Loucy (cell line): ENCODE results near the gene TRIM41.

Experiments
- H2AFZ ChIP-seq: fragments of 200-600 bp; sonication (generic); 2 replicates; pipeline ENCODE4 v1.6.0; 2016; ENCODE audit warnings: antibody characterized with exemption, mild to moderate bottlenecking, low read length, moderate library complexity
- H3F3A ChIP-seq: fragments of 200-600 bp; 2 replicates; pipeline ENCODE4 v1.6.0; 2016; ENCODE audit warnings: antibody characterized with exemption, low read depth, mild to moderate bottlenecking
- H3K27me3 ChIP-seq: fragments of 200-600 bp; sonication (generic); 2 replicates; pipeline ENCODE4 v1.6.1; 2014; ENCODE audit warnings: low read length, mild to moderate bottlenecking; ENCODE audit not compliant: insufficient read depth, poor library complexity, severe bottlenecking
- H3K36me3 ChIP-seq: fragments of 200-600 bp; sonication (generic); 2 replicates; pipeline ENCODE4 v1.6.1; 2016; ENCODE audit warnings: low read length; ENCODE audit not compliant: insufficient read depth
- H3K4me1 ChIP-seq: fragments of 200-600 bp; sonication (generic); 2 replicates; pipeline ENCODE4 v1.5.1; 2014; ENCODE audit warnings: low read length, mild to moderate bottlenecking; ENCODE audit not compliant: insufficient read depth, poor library complexity, severe bottlenecking
- H3K4me2 ChIP-seq: fragments of 200-600 bp; sonication (generic); 2 replicates; pipeline ENCODE4 v1.6.0; 2014; ENCODE audit warnings: antibody characterized with exemption, low read length, low read depth, mild to moderate bottlenecking; ENCODE audit not compliant: poor library complexity, severe bottlenecking
- H3K4me3 ChIP-seq: fragments of 200-600 bp; sonication (generic); 2 replicates; pipeline ENCODE4 v1.5.1; 2014; ENCODE audit warnings: low read length, mild to moderate bottlenecking, mixed read lengths; ENCODE audit not compliant: poor library complexity, severe bottlenecking
- H3K79me2 ChIP-seq: fragments of 200-600 bp; sonication (generic); 2 replicates; pipeline ENCODE4 v1.6.1; 2014; ENCODE audit warnings: low read length; ENCODE audit not compliant: insufficient read depth
- H3K9ac ChIP-seq: fragments of 200-600 bp; sonication (generic); 2 replicates; pipeline ENCODE4 v1.6.0; 2014; ENCODE audit warnings: mild to moderate bottlenecking, low read depth, low read length, moderate library complexity; ENCODE audit not compliant: poor library complexity, severe bottlenecking
- H3K9me2 ChIP-seq: fragments of 200-600 bp; sonication (generic); replicated peaks from 2 replicates; pipeline ENCODE4 v1.6.1; 2016; ENCODE audit warnings: low read depth, low read length, mixed read lengths
- H3K9me3 ChIP-seq: fragments of 200-600 bp; sonication (generic); 2 replicates; pipeline ENCODE4 v1.6.1; 2014; ENCODE audit warnings: mild to moderate bottlenecking, antibody characterized with exemption, low read length, low read depth; ENCODE audit not compliant: insufficient read depth
- H4K20me1 ChIP-seq: fragments of 200-600 bp; sonication (generic); 2 replicates; pipeline ENCODE4 v1.6.0; 2014; ENCODE audit warnings: antibody characterized with exemption, low read length, mild to moderate bottlenecking; ENCODE audit not compliant: insufficient read depth, poor library complexity, severe bottlenecking
- CTCF ChIP-seq: fragments of 200-600 bp; sonication (generic); conservative IDR thresholded peaks from 2 replicates; pipeline ENCODE4 v1.5.1; 2014; ENCODE audit warnings: mild to moderate bottlenecking, antibody characterized with exemption, low read length
- EZH2phosphoT487 ChIP-seq: fragments of 200-600 bp; IDR thresholded peaks from 2 replicates; pipeline ENCODE4 v1.6.1; 2018; ENCODE audit warnings: antibody characterized with exemption, mild to moderate bottlenecking, moderate library complexity, borderline replicate concordance

TRIM41 gene

GRCh38 chr5:181195249-181195761 lies 27.8 kb upstream of the TRIM41 start:
- no peaks in the 10 kb centered on the region for H3K9me2 ChIP-seq

GRCh38 chr5:181197326-181197951 lies 25.6 kb upstream of the TRIM41 start:
- H3K9me3 ChIP-seq = no peaks in the 10 kb centered on the region
- peaks cover 3% of the 10 kb centered on the region for H3K4me1 ChIP-seq
- H3K4me2 ChIP-seq = no peak overlapping the region
- no peak overlapping the region for H2AFZ ChIP-seq
- no peaks in the 10 kb centered on the region for H3K27me3 ChIP-seq
- no peaks in the 10 kb centered on the region for H3K79me2 ChIP-seq
- H4K20me1 ChIP-seq = no peaks in the 10 kb centered on the region
- no peaks in the 10 kb centered on the region for H3K36me3 ChIP-seq
- no peaks in the 10 kb centered on the region for H3F3A ChIP-seq
- TF ChIP-seq CTCF = no peak
- no peak for TF ChIP-seq EZH2phosphoT487
- H3K9ac ChIP-seq = no peak overlapping the region
- no peak overlapping the region for H3K4me3 ChIP-seq
- no peaks in the 10 kb centered on the region for H3K9me2 ChIP-seq

More at GRCh38 chr5:181195249-181195761, 27.8 kb upstream of the TRIM41 start:
- no peaks in the 10 kb centered on the region for H3K27me3 ChIP-seq
- no peak overlapping the region for H3K4me3 ChIP-seq
- no peaks in the 10 kb centered on the region for H3K79me2 ChIP-seq
- no peaks in the 10 kb centered on the region for H4K20me1 ChIP-seq
- no peak overlapping the region for H2AFZ ChIP-seq
- no peak for TF ChIP-seq CTCF
- TF ChIP-seq EZH2phosphoT487 = no peak
- H3F3A ChIP-seq = no peaks in the 10 kb centered on the region
- no peaks in the 10 kb centered on the region for H3K9me3 ChIP-seq
- H3K4me2 ChIP-seq = no peak overlapping the region
- no peak overlapping the region for H3K9ac ChIP-seq
- H3K4me1 ChIP-seq = peaks cover 7% of the 10 kb centered on the region
- no peaks in the 10 kb centered on the region for H3K36me3 ChIP-seq

GRCh38 chr5:181198106-181198685 lies 24.9 kb upstream of the TRIM41 start:
- Histone ChIP-seq H3K79me2 (no peaks in the 10 kb centered on the region), H3K4me2 (no peak overlapping the region), H3F3A (no peaks in the 10 kb centered on the region), H3K9me2 (no peaks in the 10 kb centered on the region), H4K20me1 (no peaks in the 10 kb centered on the region), H3K36me3 (no peaks in the 10 kb centered on the region), H3K4me1 (no peaks in the 10 kb centered on the region), H3K4me3 (no peak overlapping the region), H3K9me3 (no peaks in the 10 kb centered on the region), H3K9ac (no peak overlapping the region), H2AFZ (no peak overlapping the region), H3K27me3 (no peaks in the 10 kb centered on the region)
- TF ChIP-seq CTCF (no peak), EZH2phosphoT487 (no peak)
